Islet of Langerhans (tissue), 1 donor: ENCODE data around the gene AGAP1.
"Not testable (repeated sequence)": the region's sequence is repeated elsewhere in the genome, so short reads cannot be mapped to it uniquely, and the experiment has no call there.

Experiments used
- FAIRE-seq: peaks from one replicate; lab custom pipeline; 2011; peaks lifted over from hg19 to GRCh38; lab: Jason Lieb, UNC

The AGAP1 gene

GRCh38 chr2:235737840-235738239 is 244.0 kb downstream of the AGAP1 start:
- no peak for FAIRE-seq

GRCh38 chr2:235739704-235740415 is 246.0 kb downstream of the AGAP1 start:
- FAIRE-seq = no peak

GRCh38 chr2:235740821-235741220 is 247.0 kb downstream of the AGAP1 start:
- no peak for FAIRE-seq

- FAIRE-seq = no peak
Measured at GRCh38 chr2:235744161-235744560, 250.3 kb downstream of the AGAP1 start.

- no peak for FAIRE-seq
Measured at GRCh38 chr2:235745597-235745996, 251.8 kb downstream of the AGAP1 start.

- FAIRE-seq = peak; percentile 93
Measured at GRCh38 chr2:235746257-235746934, 252.6 kb downstream of the AGAP1 start.

GRCh38 chr2:235747001-235747785 is 253.3 kb downstream of the AGAP1 start:
- FAIRE-seq = no peak

GRCh38 chr2:235747786-235748091 is 253.9 kb downstream of the AGAP1 start:
- FAIRE-seq = no peak

GRCh38 chr2:235749121-235749770 is 255.4 kb downstream of the AGAP1 start:
- no peak for FAIRE-seq

GRCh38 chr2:235749771-235750160 is 255.9 kb downstream of the AGAP1 start:
- no peak for FAIRE-seq

GRCh38 chr2:235752846-235753245 is 259.0 kb downstream of the AGAP1 start:
- FAIRE-seq = no peak

GRCh38 chr2:235754357-235755207 is 260.7 kb downstream of the AGAP1 start:
- FAIRE-seq = no peak

GRCh38 chr2:235756491-235756890 is 262.6 kb downstream of the AGAP1 start:
- no peak for FAIRE-seq

GRCh38 chr2:235757212-235757611 is 263.4 kb downstream of the AGAP1 start:
- FAIRE-seq = no peak

- no peak for FAIRE-seq
Measured at GRCh38 chr2:235757640-235758039, 263.8 kb downstream of the AGAP1 start.

- FAIRE-seq = no peak
Measured at GRCh38 chr2:235762832-235763598, 269.2 kb downstream of the AGAP1 start.

- no peak for FAIRE-seq
Measured at GRCh38 chr2:235763816-235764215, 270.0 kb downstream of the AGAP1 start.

- FAIRE-seq = not testable (repeated sequence)
Measured at GRCh38 chr2:235764478-235764877, 270.6 kb downstream of the AGAP1 start.

- no peak for FAIRE-seq
Measured at GRCh38 chr2:235765181-235765820, 271.5 kb downstream of the AGAP1 start.

- peak; percentile 83 for FAIRE-seq
Measured at GRCh38 chr2:235766278-235766677, 272.4 kb downstream of the AGAP1 start.

- no peak for FAIRE-seq
Measured at GRCh38 chr2:235768606-235769005, 274.8 kb downstream of the AGAP1 start.
